DMS79 treated with DMSO at 0.1 percent for 48 hours (cell line): ENCODE results near the gene INIP.

ENCODE experiments used
- DNase-seq: peaks from one replicate; lab custom pipeline; 2025; lab: John Stamatoyannopoulos, UW

The INIP gene

DNA sequence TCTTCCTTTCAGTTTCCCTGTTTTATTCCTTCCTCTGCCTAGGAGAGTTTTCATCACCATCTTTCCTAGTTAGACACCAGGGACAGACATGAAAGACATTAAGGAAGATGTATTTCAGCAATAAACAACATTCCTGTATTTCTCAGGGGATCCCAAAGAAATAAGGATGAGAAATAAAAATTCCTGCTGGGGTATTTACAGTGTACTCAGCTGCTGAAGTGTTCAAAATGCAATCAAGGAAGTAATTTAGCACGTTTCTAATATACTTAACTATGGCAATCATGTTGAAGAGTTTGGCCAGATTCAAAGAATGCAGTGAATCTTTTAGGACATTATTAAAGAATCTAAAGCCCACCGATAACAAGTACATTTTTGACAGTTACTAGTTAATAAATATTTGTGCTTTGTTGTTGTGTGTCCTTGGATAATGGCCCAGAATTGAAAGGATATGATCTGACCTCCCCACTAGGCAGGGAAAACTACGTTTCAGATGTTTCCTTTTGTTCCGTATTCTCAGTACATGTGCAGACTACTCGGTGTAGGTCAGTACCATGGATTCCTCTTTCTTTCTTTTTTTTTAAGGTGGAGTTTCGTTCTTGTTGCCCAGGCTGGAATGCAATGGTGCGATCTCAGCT lies 46.8 kb downstream of the INIP start:
- no peak for DNase-seq

DNA sequence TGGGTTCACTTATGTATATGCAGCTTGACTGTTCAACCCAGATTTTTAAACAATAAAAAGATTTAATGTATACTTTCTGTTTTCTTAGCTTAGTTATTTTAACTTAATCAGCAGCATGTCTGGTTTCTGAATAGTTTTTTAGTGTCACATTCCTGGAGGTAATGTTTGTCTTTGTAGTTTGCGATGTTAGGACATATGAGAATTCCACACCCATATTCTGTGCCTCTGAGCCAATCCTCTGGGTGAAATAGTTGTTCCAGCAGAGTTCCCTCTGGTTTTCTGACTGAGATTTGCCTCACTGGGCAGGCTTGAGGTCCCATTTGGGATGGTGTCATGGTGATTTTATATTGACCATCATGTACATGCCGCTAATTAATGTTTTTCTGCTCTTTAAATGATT lies 48.6 kb downstream of the INIP start:
- DNase-seq, result no peak

GRCh38 chr9:112665347-112665746 lies 52.6 kb downstream of the INIP start:
- DNase-seq, result no peak

- no peak for DNase-seq
These were observed 53.4 kb downstream of the INIP start for GRCh38 chr9:112664531-112664930.

DNA sequence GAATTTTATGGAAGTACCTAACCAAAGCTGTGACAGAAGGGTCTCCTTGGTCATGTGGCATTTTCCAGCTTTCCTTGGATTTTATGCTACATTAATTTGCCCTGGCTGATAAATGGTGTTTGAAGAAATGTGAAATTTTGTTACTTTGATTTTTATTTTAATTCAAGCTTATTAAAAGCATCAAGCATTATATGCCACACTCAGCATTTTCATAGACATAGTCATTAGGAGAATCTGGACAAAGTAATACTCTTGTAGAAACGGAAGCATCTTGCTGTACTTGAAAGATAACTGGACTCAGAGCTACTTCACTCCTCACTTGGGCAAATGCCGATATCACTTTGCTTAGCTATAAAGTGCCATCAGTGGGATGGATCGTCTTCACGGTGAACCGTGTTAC lies 54.2 kb downstream of the INIP start:
- DNase-seq, result no peak

GRCh38 chr9:112659906-112660305 lies 58.0 kb downstream of the INIP start:
- DNase-seq, result no peak

DNA sequence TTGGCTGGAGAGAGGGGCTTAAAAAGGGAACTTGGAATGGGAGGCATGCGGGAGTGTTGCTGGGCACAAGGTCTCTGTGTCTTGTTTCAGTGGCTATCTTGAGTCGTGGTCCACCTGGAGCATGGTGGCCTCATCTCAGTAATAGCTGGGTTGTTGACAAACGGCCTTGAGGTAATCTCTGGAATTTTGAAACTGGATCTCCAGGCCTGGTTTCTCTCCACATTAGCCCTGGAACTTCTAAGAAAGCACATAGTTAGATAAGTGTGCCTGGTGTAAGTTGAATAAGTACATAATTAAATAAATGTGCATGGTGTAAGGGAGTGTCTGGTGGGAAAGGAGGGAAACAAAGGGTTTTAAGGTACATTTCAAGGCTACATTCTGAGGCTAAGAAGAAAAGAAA lies 62.2 kb downstream of the INIP start:
- no peak for DNase-seq

DNA sequence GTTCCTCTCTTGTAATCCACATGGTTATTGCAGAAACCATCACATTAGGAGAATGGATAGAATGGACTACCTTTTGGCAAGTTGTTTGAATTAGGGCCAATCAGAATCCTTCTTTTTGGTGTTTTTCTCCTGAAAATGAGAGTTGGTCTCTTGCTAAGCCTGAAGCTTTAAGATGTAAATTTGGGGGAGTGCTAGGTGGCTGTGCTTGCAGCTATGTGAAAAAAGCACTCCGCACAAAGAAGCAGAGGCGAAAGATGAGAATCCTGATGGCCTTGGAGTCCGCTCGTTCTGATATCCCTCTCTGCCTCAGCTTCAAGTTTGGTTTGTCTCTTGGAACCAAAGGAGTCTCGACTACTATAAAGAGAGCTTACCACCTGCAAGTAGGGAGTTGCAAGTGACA lies 63.6 kb downstream of the INIP start:
- no peak for DNase-seq

DNA sequence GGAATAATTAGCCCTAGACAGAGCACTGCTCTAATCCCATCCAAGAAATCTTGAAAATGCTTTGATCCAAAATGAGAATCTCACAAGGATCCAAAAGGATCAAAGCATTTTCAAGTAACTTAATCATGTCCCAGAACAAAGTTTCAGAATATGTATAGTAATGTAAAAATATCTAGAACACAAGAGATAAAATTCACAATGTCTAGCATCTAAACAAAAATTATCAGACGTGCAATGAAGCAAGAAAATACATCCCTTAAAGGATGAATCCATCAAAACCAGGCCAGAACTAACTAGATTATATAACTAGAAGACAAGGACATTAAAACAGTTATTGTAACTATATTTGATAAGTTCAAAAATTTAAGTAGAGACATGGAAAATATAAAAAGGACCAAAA lies 69.3 kb downstream of the INIP start:
- DNase-seq, result no peak

GRCh38 chr9:112647596-112647995 lies 70.3 kb downstream of the INIP start:
- no peak for DNase-seq

DNA sequence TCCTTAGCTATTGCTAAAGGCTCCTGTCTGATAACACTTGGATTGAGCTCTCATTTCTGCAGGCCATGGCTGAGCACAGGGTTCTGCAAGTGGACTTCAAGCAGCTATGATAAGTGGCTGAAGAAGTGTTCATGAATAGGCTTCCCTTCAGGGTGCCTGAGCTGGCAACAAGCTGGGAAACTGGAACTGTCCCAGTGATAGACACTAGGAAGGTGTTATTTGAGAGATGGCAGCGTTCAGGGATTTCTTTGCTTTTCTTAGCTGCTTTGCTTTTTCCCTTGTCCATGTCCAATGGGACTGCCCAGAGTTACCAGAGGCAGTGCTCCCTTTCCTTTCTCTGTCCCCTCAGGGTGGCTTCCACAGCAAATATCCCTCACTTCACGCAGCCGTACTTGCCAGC lies 75.8 kb downstream of the INIP start:
- DNase-seq, result peak; percentile 8

DNA sequence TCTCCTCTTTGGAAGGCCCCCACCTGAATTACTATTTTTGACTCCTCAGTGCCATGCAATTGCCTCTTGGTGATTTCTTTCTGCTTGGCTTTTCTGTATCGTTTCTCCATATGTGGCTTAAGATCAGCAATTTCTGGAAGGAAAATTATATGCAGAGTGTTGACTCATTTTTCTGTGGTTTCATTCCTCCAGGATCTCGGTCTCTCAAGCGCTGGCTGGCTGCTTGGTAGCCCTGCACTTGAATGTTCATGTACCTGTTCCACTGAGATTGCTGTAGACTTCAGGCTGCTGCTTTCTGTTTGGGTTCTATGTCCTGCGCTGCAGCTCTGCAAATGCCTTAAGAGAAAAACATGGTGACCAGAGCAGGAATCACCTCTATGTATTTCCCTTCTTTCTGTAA lies 77.6 kb downstream of the INIP start:
- no peak for DNase-seq
